ENCODE measurements around the gene TALDO1. TPM values are rescaled to one million over a fixed set of nuclear protein-coding genes. Genes with fewer than 3 reads are reported as not detected.
A peak's percentile ranks its signal among the peaks of the same experiment; 100 is the strongest.

TALDO1 gene
- total RNA-seq, 1 donor from 2014 or later = 78.3 TPM

GRCh38 chr11:704228-704674, 43.0 kb upstream of the TALDO1 start:
- Histone ChIP-seq H3K4me1 (ENCODE audit: control insufficient read depth in 3 of 3, insufficient read depth in 3 of 3, low read length in 3 of 3) (peaks cover 19 to 44% (median 20%) of the 10 kb centered on the region in 3 donors), H3K36me3 (ENCODE audit: control insufficient read depth in 3 of 3, insufficient read depth in 3 of 3, low read length in 3 of 3) (peaks cover 12 to 17% (median 17%) of the 10 kb centered on the region in 3 donors), H3K27ac (ENCODE audit: low read depth, low read length) (no peak overlapping the region), H3K4me3 (ENCODE audit: low read length in 3 of 3) (no peak overlapping the region), H3K9ac (ENCODE audit: low read depth in 1 of 3, low read length in 3 of 3) (no peak overlapping the region), H3K9me3 (ENCODE audit: control insufficient read depth in 3 of 3, low read length in 3 of 3) (no peaks in the 10 kb centered on the region), H3K27me3 (ENCODE audit: control insufficient read depth in 3 of 3, insufficient read depth in 3 of 3, low read length in 3 of 3) (peaks cover 14 to 28% (median 18%) of the 10 kb centered on the region in 3 donors)

GRCh38 chr11:704781-705645, 42.3 kb upstream of the TALDO1 start:
- peak overlapping the region; percentile 5 for H3K27ac ChIP-seq (ENCODE audit: low read depth, low read length)
- no peaks in the 10 kb centered on the region for H3K9me3 ChIP-seq (ENCODE audit: control insufficient read depth in 3 of 3, low read length in 3 of 3)
- H3K9ac ChIP-seq (ENCODE audit: low read depth in 1 of 3, low read length in 3 of 3) = peak overlapping the region in 2 of 3 donors; percentile 3 to 57
- peaks cover 19 to 36% (median 20%) of the 10 kb centered on the region in 3 donors for H3K27me3 ChIP-seq (ENCODE audit: control insufficient read depth in 3 of 3, insufficient read depth in 3 of 3, low read length in 3 of 3)
- no peak overlapping the region for H3K4me3 ChIP-seq (ENCODE audit: low read length in 3 of 3)
- H3K36me3 ChIP-seq (ENCODE audit: control insufficient read depth in 3 of 3, insufficient read depth in 3 of 3, low read length in 3 of 3) = peaks cover 9 to 17% (median 15%) of the 10 kb centered on the region in 3 donors
- peaks cover 15 to 40% (median 19%) of the 10 kb centered on the region in 3 donors for H3K4me1 ChIP-seq (ENCODE audit: control insufficient read depth in 3 of 3, insufficient read depth in 3 of 3, low read length in 3 of 3)

- no peaks in the 10 kb centered on the region for H3K9me3 ChIP-seq (ENCODE audit: control insufficient read depth in 3 of 3, low read length in 3 of 3)
- H3K27ac ChIP-seq (ENCODE audit: low read depth, low read length) = peak within 1 kb of the TSS; percentile 11
- peaks cover 7 to 16% (median 10%) of the 10 kb centered on the region in 3 donors for H3K36me3 ChIP-seq (ENCODE audit: control insufficient read depth in 3 of 3, insufficient read depth in 3 of 3, low read length in 3 of 3)
- H3K4me3 ChIP-seq (ENCODE audit: low read length in 3 of 3) = peak within 1 kb of the TSS; percentile 49 to 68 (median 56)
- peak within 1 kb of the TSS; percentile 53 to 57 (median 57) for H3K9ac ChIP-seq (ENCODE audit: low read depth in 1 of 3, low read length in 3 of 3)
- peaks cover 16 to 40% (median 19%) of the 10 kb centered on the region in 3 donors for H3K4me1 ChIP-seq (ENCODE audit: control insufficient read depth in 3 of 3, insufficient read depth in 3 of 3, low read length in 3 of 3)
- H3K27me3 ChIP-seq (ENCODE audit: control insufficient read depth in 3 of 3, insufficient read depth in 3 of 3, low read length in 3 of 3) = peaks cover 20 to 44% (median 23%) of the 10 kb centered on the region in 3 donors
These were observed 41.4 kb upstream of the TALDO1 start, which contains the start of gene EPS8L2 for GRCh38 chr11:705646-706438. EPS8L2 (plus strand) TSS chr11:706231; CDS start chr11:709408, 3,177 bp downstream.

- H3K36me3 ChIP-seq (ENCODE audit: control insufficient read depth in 3 of 3, insufficient read depth in 3 of 3, low read length in 3 of 3) = peaks cover 7 to 13% (median 7%) of the 10 kb centered on the region in 3 donors
- H3K27ac ChIP-seq (ENCODE audit: low read depth, low read length) = peak overlapping the region; percentile 11
- H3K4me3 ChIP-seq (ENCODE audit: low read length in 3 of 3) = peak overlapping the region; percentile 49 to 68 (median 56)
- peaks cover 17 to 40% (median 19%) of the 10 kb centered on the region in 3 donors for H3K4me1 ChIP-seq (ENCODE audit: control insufficient read depth in 3 of 3, insufficient read depth in 3 of 3, low read length in 3 of 3)
- H3K9me3 ChIP-seq (ENCODE audit: control insufficient read depth in 3 of 3, low read length in 3 of 3) = no peaks in the 10 kb centered on the region
- peak overlapping the region; percentile 50 to 54 (median 53) for H3K9ac ChIP-seq (ENCODE audit: low read depth in 1 of 3, low read length in 3 of 3)
- H3K27me3 ChIP-seq (ENCODE audit: control insufficient read depth in 3 of 3, insufficient read depth in 3 of 3, low read length in 3 of 3) = peaks cover 20 to 45% (median 23%) of the 10 kb centered on the region in 3 donors
These were observed 40.8 kb upstream of the TALDO1 start for GRCh38 chr11:706439-706956.

- H3K9me3 ChIP-seq (ENCODE audit: control insufficient read depth in 3 of 3, low read length in 3 of 3) = no peaks in the 10 kb centered on the region
- peaks cover 20 to 45% (median 23%) of the 10 kb centered on the region in 3 donors for H3K27me3 ChIP-seq (ENCODE audit: control insufficient read depth in 3 of 3, insufficient read depth in 3 of 3, low read length in 3 of 3)
- peak overlapping the region; percentile 50 to 57 (median 53) for H3K9ac ChIP-seq (ENCODE audit: low read depth in 1 of 3, low read length in 3 of 3)
- H3K27ac ChIP-seq (ENCODE audit: low read depth, low read length) = peak overlapping the region; percentile 11
- H3K4me1 ChIP-seq (ENCODE audit: control insufficient read depth in 3 of 3, insufficient read depth in 3 of 3, low read length in 3 of 3) = peaks cover 17 to 40% (median 19%) of the 10 kb centered on the region in 3 donors
- H3K36me3 ChIP-seq (ENCODE audit: control insufficient read depth in 3 of 3, insufficient read depth in 3 of 3, low read length in 3 of 3) = peaks cover under 1 to 9% (median 2%) of the 10 kb centered on the region in 3 donors
- peak overlapping the region; percentile 22 to 68 (median 56) for H3K4me3 ChIP-seq (ENCODE audit: low read length in 3 of 3)
These were observed 40.1 kb upstream of the TALDO1 start for GRCh38 chr11:706957-707816.

GRCh38 chr11:707817-708420, 39.3 kb upstream of the TALDO1 start:
- Histone ChIP-seq H3K36me3 (ENCODE audit: control insufficient read depth in 3 of 3, insufficient read depth in 3 of 3, low read length in 3 of 3) (peaks cover 0 to 8% (median 1%) of the 10 kb centered on the region in 3 donors), H3K9ac (ENCODE audit: low read depth in 1 of 3, low read length in 3 of 3) (no peak overlapping the region), H3K27ac (ENCODE audit: low read depth, low read length) (peak overlapping the region; percentile 11), H3K4me1 (ENCODE audit: control insufficient read depth in 3 of 3, insufficient read depth in 3 of 3, low read length in 3 of 3) (peaks cover 14 to 36% (median 14%) of the 10 kb centered on the region in 3 donors), H3K9me3 (ENCODE audit: control insufficient read depth in 3 of 3, low read length in 3 of 3) (no peaks in the 10 kb centered on the region), H3K27me3 (ENCODE audit: control insufficient read depth in 3 of 3, insufficient read depth in 3 of 3, low read length in 3 of 3) (peaks cover 23 to 45% (median 25%) of the 10 kb centered on the region in 3 donors), H3K4me3 (ENCODE audit: low read length in 3 of 3) (no peak overlapping the region)

- Histone ChIP-seq H3K9ac (ENCODE audit: low read depth in 1 of 3, low read length in 3 of 3) (no peak overlapping the region), H3K4me3 (ENCODE audit: low read length in 3 of 3) (no peak overlapping the region)
These were observed 38.8 kb upstream of the TALDO1 start for GRCh38 chr11:708511-708910.

GRCh38 chr11:709109-709997, 37.9 kb upstream of the TALDO1 start:
- Histone ChIP-seq H3K27me3 (ENCODE audit: control insufficient read depth in 3 of 3, insufficient read depth in 3 of 3, low read length in 3 of 3) (peaks cover 23 to 45% (median 27%) of the 10 kb centered on the region in 3 donors), H3K4me1 (ENCODE audit: control insufficient read depth in 3 of 3, insufficient read depth in 3 of 3, low read length in 3 of 3) (peaks cover 6 to 26% (median 14%) of the 10 kb centered on the region in 3 donors), H3K9me3 (ENCODE audit: control insufficient read depth in 3 of 3, low read length in 3 of 3) (no peaks in the 10 kb centered on the region), H3K4me3 (ENCODE audit: low read length in 3 of 3) (no peak overlapping the region), H3K27ac (ENCODE audit: low read depth, low read length) (no peak overlapping the region), H3K9ac (ENCODE audit: low read depth in 1 of 3, low read length in 3 of 3) (no peak overlapping the region), H3K36me3 (ENCODE audit: control insufficient read depth in 3 of 3, insufficient read depth in 3 of 3, low read length in 3 of 3) (peaks cover 0 to 4% (median 0%) of the 10 kb centered on the region in 3 donors)

More at GRCh38 chr11:708511-708910, 38.8 kb upstream of the TALDO1 start:
- H3K27me3 ChIP-seq (ENCODE audit: control insufficient read depth in 3 of 3, insufficient read depth in 3 of 3, low read length in 3 of 3) = peaks cover 23 to 45% (median 27%) of the 10 kb centered on the region in 3 donors
- H3K27ac ChIP-seq (ENCODE audit: low read depth, low read length) = no peak overlapping the region
- H3K4me1 ChIP-seq (ENCODE audit: control insufficient read depth in 3 of 3, insufficient read depth in 3 of 3, low read length in 3 of 3) = peaks cover 8 to 30% (median 14%) of the 10 kb centered on the region in 3 donors
- H3K36me3 ChIP-seq (ENCODE audit: control insufficient read depth in 3 of 3, insufficient read depth in 3 of 3, low read length in 3 of 3) = peaks cover 0 to 6% (median 0%) of the 10 kb centered on the region in 3 donors
- H3K9me3 ChIP-seq (ENCODE audit: control insufficient read depth in 3 of 3, low read length in 3 of 3) = no peaks in the 10 kb centered on the region

Data from skeletal muscle tissue (tissue), 4 donors.